Activated CD4-positive, alpha-beta T cell treated with anti-CD3 and anti-CD28 coated beads, Interleukin-10, Interleukin-2, amounts not matched to agents 100 ng/mL and 50 ng/mL, durations not matched to agents 16 hours and 8 hours (primary cell): ENCODE measurements around the gene RNF223.
"Not testable (repeated sequence)": the region's sequence is repeated elsewhere in the genome, so short reads cannot be mapped to it uniquely, and the experiment has no call there.

Source experiments
- DNase-seq: peaks from one replicate; pipeline ENCODE4 v3.0.0-alpha.2; 2020

RNF223 gene

DNA sequence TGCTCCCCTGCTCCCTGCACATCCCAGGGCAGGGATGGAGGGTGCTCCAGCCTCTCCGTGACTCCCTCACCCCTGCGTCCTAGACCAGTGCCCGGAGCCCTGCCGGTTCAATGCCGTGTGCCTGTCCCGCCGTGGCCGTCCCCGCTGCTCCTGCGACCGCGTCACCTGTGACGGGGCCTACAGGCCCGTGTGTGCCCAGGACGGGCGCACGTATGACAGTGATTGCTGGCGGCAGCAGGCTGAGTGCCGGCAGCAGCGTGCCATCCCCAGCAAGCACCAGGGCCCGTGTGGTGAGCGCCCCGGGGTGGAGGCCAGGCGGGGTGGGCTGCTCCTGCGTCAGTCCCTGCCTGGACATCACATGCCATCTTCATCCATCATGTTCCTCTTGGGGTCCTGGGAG lies 32.2 kb downstream of the RNF223 start:
- no peak for DNase-seq

DNA sequence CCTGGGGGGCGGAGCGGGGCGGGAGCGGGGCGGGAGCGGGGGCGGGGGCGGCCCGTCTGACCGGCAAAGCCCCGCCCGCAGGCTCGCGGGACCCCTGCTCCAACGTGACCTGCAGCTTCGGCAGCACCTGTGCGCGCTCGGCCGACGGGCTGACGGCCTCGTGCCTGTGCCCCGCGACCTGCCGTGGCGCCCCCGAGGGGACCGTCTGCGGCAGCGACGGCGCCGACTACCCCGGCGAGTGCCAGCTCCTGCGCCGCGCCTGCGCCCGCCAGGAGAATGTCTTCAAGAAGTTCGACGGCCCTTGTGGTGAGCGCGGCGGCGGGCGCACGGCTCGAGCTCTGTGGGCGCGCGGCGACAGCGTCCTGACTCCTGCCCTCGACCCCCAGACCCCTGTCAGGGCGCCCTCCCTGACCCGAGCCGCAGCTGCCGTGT lies 33.0 kb downstream of the RNF223 start:
- no peak for DNase-seq

- DNase-seq = peak; percentile 90
These were observed 33.8 kb downstream of the RNF223 start for GRCh38 chr1:1040004-1040991.

- DNase-seq = peak; percentile 75
These were observed 34.8 kb downstream of the RNF223 start for GRCh38 chr1:1039145-1039910.

DNA sequence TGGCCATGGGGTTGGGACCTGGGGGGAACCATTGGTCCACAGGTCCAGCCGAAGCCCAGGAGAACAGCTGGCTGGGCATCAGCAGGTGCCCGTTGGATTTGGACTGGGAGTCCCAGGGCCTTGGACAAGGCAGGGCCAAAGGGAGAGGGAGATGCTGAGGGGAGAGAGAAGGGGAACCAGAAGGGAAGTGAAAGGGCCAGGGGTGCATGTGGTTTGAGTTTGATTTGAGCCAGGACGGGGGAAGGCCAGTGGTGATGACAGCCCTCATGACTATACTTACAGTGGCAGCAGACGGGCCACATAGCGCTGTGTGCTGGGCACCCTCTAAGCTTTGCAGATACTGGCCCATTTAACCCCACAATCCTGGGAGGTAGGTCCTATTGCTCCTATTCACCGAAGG lies 35.4 kb downstream of the RNF223 start:
- DNase-seq = no peak

- DNase-seq = no peak
These were observed 36.5 kb downstream of the RNF223 start for GRCh38 chr1:1037366-1038327.

DNA sequence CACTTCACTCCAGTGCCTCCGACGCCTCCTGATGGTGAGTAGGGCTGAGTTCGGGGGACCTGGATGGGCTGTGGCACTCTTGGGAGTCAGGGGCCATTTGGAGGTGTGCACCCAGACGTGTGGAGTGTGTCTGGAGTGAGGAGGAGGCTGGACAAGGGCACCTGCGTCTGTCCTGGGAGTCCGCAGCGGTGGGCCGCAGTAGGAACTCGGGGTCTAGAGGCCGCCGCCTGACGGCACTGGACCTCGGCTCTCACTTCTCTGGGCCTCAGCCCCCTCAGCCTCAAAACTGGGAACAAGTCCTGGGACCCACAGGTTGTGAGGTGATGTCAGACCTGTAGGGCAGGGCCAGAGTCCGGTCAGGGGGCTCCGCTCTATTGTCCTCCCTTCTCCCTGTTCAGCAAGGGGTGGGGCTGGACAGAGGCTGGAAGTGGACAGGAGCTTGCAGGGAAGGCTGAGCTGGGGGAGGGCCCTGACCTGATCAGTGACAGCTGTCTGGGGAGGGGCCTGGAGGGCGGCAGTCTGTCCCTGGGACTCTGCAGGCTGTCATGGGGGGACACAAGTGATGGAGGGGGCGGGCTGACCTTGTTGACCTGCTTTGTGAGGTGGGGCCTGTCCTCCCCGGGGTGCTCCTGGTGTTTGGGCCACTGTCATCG lies 38.7 kb downstream of the RNF223 start:
- DNase-seq = no peak

- no peak for DNase-seq
These were observed 39.7 kb downstream of the RNF223 start for GRCh38 chr1:1034439-1034781.

DNA sequence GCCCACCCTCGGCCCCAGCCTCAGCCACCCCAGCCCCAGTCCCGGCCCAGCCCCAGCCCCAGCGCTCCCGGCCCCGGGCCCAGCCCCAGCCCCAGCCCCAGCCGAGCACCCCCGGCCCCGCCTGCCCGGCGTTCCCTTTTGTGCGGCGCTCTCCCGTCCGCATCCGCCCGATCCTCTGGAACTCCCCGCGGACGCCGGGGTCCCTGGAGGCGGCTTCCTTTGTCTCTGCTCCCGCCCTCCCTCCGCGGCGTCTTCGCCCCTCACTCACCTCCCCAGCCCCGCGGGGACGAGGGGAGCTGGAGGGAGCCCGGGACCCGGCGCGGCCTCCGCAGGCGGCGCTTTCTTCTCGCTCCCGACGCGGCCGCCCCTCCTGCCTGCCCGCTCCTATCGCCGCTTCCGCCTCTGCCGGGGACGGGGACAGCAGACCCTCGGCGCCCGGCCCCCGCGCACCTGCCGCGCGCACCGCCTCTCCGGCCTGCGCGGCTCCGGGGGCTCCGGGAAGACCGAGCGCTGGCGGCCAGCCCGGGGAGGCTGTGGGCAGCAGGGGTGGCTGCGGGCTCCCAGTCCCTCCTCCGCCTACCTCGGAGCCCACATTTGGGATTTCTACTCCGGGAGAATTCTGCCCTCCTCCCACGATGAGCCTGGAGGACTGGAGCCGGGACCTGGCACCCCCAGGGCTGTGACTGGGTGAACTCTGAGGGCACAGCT lies 40.2 kb downstream of the RNF223 start:
- no peak for DNase-seq

GRCh38 chr1:1033009-1033587 lies 41.0 kb downstream of the RNF223 start:
- DNase-seq = peak; percentile 93

- no peak for DNase-seq
These were observed 41.7 kb downstream of the RNF223 start for GRCh38 chr1:1032424-1032823.

DNA sequence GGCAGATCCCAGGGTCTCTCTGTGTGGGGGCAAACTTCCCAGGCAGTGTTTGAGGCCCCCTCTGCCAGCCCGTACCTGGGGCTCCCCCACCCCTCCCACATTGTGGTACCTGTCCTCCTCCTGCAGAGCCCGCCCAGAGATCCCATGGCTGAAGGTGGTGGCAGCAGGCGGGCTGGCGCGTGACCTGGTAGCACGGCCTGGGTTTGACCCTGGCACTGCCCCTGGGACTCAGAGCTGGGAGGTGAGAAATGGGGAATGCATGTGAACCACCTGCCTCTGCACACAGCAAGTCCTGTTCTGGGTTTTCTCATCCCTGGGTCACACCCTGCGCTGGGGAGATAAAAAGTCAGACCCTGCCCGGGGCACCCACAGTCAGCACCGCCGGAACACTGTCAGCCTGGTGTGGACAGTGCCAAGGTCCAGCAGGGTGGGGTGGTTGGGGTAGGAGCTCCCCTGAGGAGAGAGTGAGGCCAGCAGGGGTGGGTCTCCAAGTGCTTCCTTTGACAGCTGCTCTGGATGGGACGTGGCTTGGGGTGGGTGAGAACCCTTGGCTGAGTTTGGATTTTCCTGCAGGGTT lies 42.4 kb downstream of the RNF223 start:
- DNase-seq = no peak

DNA sequence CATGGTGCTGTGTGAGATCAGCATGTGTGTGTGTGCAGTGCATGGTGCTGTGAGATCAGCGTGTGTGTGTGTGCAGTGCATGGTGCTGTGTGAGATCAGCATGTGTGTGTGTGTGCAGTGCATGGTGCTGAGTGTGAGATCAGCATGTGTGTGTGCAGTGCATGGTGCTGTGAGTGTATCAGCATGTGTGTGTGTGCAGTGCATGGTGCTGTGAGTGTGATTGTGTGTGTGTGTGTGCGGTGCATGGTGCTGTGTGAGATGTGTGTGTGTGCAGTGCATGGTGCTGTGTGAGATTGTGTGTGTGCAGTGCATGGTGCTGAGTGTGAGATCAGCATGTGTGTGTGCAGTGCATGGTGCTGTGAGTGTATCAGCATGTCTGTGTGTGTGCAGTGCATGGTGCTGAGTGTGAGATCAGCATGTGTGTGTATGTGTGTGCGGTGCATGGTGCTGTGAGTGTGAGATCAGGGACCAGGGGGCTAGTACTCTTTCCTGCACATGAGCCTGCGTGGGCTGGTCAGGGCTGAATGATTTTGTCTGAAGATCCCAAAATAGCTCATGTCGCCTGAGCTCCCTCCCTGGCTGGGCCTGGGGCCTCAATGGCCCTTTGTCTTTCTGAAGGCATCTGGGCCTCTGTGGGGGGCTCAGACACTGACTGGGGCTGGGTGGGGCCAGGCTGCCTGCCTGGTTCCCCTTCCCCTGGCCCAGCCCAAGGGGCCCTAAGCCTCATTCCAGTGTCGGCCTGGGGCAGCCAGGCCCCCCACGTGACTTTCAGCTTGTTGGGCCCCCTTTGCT lies 43.0 kb downstream of the RNF223 start:
- DNase-seq = not testable (repeated sequence)

- DNase-seq = no peak
These were observed 46.3 kb downstream of the RNF223 start for GRCh38 chr1:1027791-1028190.

GRCh38 chr1:1026599-1027413 lies 47.3 kb downstream of the RNF223 start:
- no peak for DNase-seq

DNA sequence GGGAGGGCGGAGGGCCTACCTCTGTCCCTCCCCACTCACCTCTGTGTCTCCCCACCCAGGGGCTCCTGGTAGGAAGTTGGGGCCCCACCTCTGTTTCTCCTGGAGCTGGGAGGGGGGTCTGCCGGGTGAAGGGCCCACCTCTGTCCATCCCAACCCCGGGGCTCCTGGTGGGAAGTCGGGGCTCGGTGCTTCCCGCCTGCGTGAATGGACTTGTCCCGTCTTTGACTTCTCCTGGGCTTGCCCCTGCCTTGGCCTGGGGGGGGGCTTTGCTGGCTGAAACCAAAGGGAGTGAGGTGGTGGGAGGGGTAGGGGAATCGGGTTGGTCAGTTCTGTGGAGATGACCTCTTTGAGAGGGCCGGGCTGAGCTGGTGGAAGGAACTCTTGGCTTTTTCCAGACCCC lies 48.4 kb downstream of the RNF223 start:
- no peak for DNase-seq

GRCh38 chr1:1024771-1025699 lies 49.1 kb downstream of the RNF223 start:
- no peak for DNase-seq
